ENCODE measurements around the gene IL1RAPL1. TPM values are rescaled to one million over a fixed set of nuclear protein-coding genes. Genes with fewer than 3 reads are reported as not detected.

IL1RAPL1 gene
- total RNA-seq, 1 donor from 2014 or later: 3.6 TPM

DNA sequence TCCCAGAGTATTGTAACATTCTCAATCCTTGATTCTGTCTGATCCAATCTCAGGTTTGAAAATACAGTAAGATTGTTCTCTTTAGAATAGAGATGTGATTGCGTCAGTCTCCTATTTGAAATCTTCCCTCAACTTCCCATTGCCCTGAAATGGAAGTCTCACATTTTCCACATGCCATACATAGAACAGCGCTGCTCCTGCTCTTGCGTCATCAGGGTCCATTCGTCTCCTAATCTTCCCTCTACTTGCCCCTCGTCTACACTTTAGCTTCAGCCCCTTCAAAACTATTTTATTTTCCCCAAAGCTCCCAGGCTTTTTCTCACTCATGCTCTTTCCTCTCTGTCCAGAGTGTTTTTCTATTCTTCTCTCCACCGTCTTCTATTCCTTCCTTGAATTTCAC, 1326.4 kb downstream of the IL1RAPL1 start:
- H3K27me3 Mint-ChIP-seq: no peaks in the 10 kb centered on the region
- H3K9me3 Mint-ChIP-seq (ENCODE audit: low read depth): peaks cover 4% of the 10 kb centered on the region
- no peak overlapping the region for H3K27ac Mint-ChIP-seq
- no peak for TF ChIP-seq CTCF (IDR thresholded peaks at IDR 0.05; ENCODE audit: unreplicated experiment)
- DNase-seq (ENCODE audit: low spot score, unreplicated experiment): no peak
- H3K36me3 Mint-ChIP-seq (ENCODE audit: insufficient read depth): no peaks in the 10 kb centered on the region
- no peak overlapping the region for H3K4me3 Mint-ChIP-seq (ENCODE audit: low read depth)
- H3K4me1 Mint-ChIP-seq (ENCODE audit: low read depth): no peaks in the 10 kb centered on the region

- no peaks in the 10 kb centered on the region for H3K9me3 Mint-ChIP-seq (ENCODE audit: low read depth)
- H3K27me3 Mint-ChIP-seq: no peaks in the 10 kb centered on the region
- no peak for TF ChIP-seq CTCF (IDR thresholded peaks at IDR 0.05; ENCODE audit: unreplicated experiment)
- DNase-seq (ENCODE audit: low spot score, unreplicated experiment): no peak
- no peak overlapping the region for H3K4me3 Mint-ChIP-seq (ENCODE audit: low read depth)
- no peaks in the 10 kb centered on the region for H3K36me3 Mint-ChIP-seq (ENCODE audit: insufficient read depth)
- H3K4me1 Mint-ChIP-seq (ENCODE audit: low read depth): no peaks in the 10 kb centered on the region
- no peak overlapping the region for H3K27ac Mint-ChIP-seq
Measured at GRCh38 chrX:29922607-29923006, 1335.4 kb downstream of the IL1RAPL1 start.

DNA sequence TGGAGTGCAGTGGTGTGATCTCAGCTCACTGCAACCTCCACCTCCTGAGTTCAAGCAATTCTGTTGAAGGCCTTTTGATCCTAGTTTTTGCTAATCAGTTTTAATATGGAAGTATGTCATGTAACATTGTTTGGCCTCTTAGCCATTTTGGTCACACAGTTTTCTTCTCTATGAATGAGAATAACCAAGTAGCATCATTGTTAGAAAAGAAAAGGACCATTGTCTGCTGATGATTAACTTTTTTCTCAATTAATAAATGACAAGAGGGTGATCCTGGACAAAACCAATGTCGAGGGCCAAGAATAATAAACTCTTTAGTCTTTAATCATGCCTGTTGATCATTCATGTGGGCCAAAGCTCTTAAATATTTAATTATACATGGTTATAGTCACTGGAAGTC, 1338.8 kb downstream of the IL1RAPL1 start:
- Mint-ChIP-seq H3K4me1 (ENCODE audit: low read depth) (no peaks in the 10 kb centered on the region), H3K9me3 (ENCODE audit: low read depth) (no peaks in the 10 kb centered on the region), H3K4me3 (ENCODE audit: low read depth) (no peak overlapping the region), H3K27ac (no peak overlapping the region), H3K27me3 (no peaks in the 10 kb centered on the region), H3K36me3 (ENCODE audit: insufficient read depth) (no peaks in the 10 kb centered on the region)
- DNase-seq (ENCODE audit: low spot score, unreplicated experiment): no peak
- no peak for TF ChIP-seq CTCF (IDR thresholded peaks at IDR 0.05; ENCODE audit: unreplicated experiment)

DNA sequence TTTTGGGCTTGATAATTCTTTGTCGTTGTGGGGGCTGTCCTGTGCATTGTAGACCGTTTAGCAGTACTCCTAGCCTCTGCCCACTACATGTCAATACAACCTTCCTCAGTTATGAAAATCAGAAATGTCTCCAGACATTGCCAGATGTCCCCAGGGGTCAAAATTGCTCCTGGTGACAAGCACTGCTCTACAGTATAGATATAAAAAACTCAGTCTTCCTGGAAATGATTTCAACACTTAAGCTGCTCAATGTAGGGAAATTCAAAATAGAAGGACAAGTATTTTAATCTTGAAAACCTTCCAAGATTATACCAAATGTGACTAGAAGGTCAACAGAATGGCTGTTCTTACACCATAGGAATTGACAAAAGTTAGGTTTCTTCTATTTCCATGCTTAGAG, 1339.4 kb downstream of the IL1RAPL1 start:
- Mint-ChIP-seq H3K4me1 (ENCODE audit: low read depth) (no peaks in the 10 kb centered on the region), H3K4me3 (ENCODE audit: low read depth) (no peak overlapping the region)

DNA sequence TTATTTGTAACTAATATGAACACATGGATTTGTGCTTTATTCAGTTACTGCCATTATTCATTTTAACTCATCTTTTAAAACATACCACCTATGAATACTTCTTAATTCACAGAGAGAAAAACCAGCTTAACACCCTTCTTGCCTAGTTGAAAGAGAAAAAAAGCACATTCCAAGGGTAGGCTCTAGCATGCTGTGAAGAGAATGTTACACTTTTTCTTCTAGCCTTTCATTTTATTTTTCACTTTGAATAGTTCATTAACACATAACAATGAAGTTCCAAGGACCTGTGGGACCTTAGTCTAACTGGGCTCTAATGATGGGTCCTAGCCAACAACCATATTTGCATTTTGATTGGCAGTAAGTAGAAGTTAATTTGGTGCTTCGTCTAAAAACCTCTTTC, 1348.2 kb downstream of the IL1RAPL1 start:
- Mint-ChIP-seq H3K27me3 (no peaks in the 10 kb centered on the region), H3K4me3 (ENCODE audit: low read depth) (no peak overlapping the region), H3K9me3 (ENCODE audit: low read depth) (peaks cover 2% of the 10 kb centered on the region), H3K4me1 (ENCODE audit: low read depth) (peaks cover 26% of the 10 kb centered on the region), H3K27ac (no peak overlapping the region), H3K36me3 (ENCODE audit: insufficient read depth) (no peaks in the 10 kb centered on the region)
- TF ChIP-seq CTCF (IDR thresholded peaks at IDR 0.05; ENCODE audit: unreplicated experiment): no peak
- no peak for DNase-seq (ENCODE audit: low spot score, unreplicated experiment)

More for the DNA sequence above, 1339.4 kb downstream of the IL1RAPL1 start:
- Mint-ChIP-seq H3K36me3 (ENCODE audit: insufficient read depth) (no peaks in the 10 kb centered on the region), H3K27me3 (no peaks in the 10 kb centered on the region), H3K9me3 (ENCODE audit: low read depth) (no peaks in the 10 kb centered on the region), H3K27ac (no peak overlapping the region)
- no peak for DNase-seq (ENCODE audit: low spot score, unreplicated experiment)
- TF ChIP-seq CTCF (IDR thresholded peaks at IDR 0.05; ENCODE audit: unreplicated experiment): no peak
